HG02678 (cell line): ENCODE data around the gene SPECC1L.

ENCODE experiments used
- ATAC-seq: cut with Tn5 transposase; IDR thresholded peaks from one replicate; pipeline ENCODE4 v1.9.1; 2021; ENCODE audit warnings: mild to moderate bottlenecking, moderate library complexity; ENCODE audit not compliant: unreplicated experiment

SPECC1L gene

GRCh38 chr22:24394254-24394653 is 123.6 kb downstream of the SPECC1L start:
- ATAC-seq = no peak

- no peak for ATAC-seq
Observed at GRCh38 chr22:24398409-24398808, 127.8 kb downstream of the SPECC1L start.

- ATAC-seq = peak; percentile 20
Observed at GRCh38 chr22:24400034-24400725, 129.5 kb downstream of the SPECC1L start.

GRCh38 chr22:24400726-24401596 is 130.3 kb downstream of the SPECC1L start:
- peak; percentile 42 for ATAC-seq

GRCh38 chr22:24401931-24402367 is 131.3 kb downstream of the SPECC1L start:
- no peak for ATAC-seq

GRCh38 chr22:24402460-24403192 is 132.0 kb downstream of the SPECC1L start:
- ATAC-seq = peak; percentile 38

GRCh38 chr22:24403346-24403745 is 132.7 kb downstream of the SPECC1L start:
- no peak for ATAC-seq

GRCh38 chr22:24404561-24405275 is 134.1 kb downstream of the SPECC1L start:
- ATAC-seq = no peak

- no peak for ATAC-seq
Observed at GRCh38 chr22:24405631-24406321, 135.1 kb downstream of the SPECC1L start.

GRCh38 chr22:24406322-24407277 is 136.0 kb downstream of the SPECC1L start:
- no peak for ATAC-seq

- ATAC-seq = no peak
Observed at GRCh38 chr22:24407278-24407665, 136.6 kb downstream of the SPECC1L start.

GRCh38 chr22:24407884-24408283 is 137.3 kb downstream of the SPECC1L start:
- no peak for ATAC-seq

GRCh38 chr22:24408630-24409029 is 138.0 kb downstream of the SPECC1L start:
- ATAC-seq = no peak

GRCh38 chr22:24409707-24410106 is 139.1 kb downstream of the SPECC1L start:
- no peak for ATAC-seq

GRCh38 chr22:24410110-24410856 is 139.7 kb downstream of the SPECC1L start:
- ATAC-seq = no peak

GRCh38 chr22:24411256-24412004 is 140.8 kb downstream of the SPECC1L start:
- ATAC-seq = no peak

GRCh38 chr22:24412274-24412673 is 141.6 kb downstream of the SPECC1L start:
- ATAC-seq = no peak

GRCh38 chr22:24413271-24413670 is 142.6 kb downstream of the SPECC1L start:
- ATAC-seq = no peak
